Stimulated activated CD8-positive, alpha-beta memory T cell treated with anti-CD3 and anti-CD28 coated beads, Interleukin-2, amount 100 ng/mL, for 48 hours (primary cell): ENCODE results near the gene CDC25B.
"Not testable (repeated sequence)": the region's sequence is repeated elsewhere in the genome, so short reads cannot be mapped to it uniquely, and the experiment has no call there.

ENCODE experiments used
- DNase-seq, 2 donors: peaks; one replicate each; pipeline ENCODE4 v3.0.0-alpha.2; 2020; ENCODE audit warnings: low read depth in 2 of 2

CDC25B gene

GRCh38 chr20:3785240-3786125, 10.6 kb upstream of the CDC25B start:
- DNase-seq = no peak

GRCh38 chr20:3786126-3786484, 10.0 kb upstream of the CDC25B start:
- DNase-seq = no peak

DNA sequence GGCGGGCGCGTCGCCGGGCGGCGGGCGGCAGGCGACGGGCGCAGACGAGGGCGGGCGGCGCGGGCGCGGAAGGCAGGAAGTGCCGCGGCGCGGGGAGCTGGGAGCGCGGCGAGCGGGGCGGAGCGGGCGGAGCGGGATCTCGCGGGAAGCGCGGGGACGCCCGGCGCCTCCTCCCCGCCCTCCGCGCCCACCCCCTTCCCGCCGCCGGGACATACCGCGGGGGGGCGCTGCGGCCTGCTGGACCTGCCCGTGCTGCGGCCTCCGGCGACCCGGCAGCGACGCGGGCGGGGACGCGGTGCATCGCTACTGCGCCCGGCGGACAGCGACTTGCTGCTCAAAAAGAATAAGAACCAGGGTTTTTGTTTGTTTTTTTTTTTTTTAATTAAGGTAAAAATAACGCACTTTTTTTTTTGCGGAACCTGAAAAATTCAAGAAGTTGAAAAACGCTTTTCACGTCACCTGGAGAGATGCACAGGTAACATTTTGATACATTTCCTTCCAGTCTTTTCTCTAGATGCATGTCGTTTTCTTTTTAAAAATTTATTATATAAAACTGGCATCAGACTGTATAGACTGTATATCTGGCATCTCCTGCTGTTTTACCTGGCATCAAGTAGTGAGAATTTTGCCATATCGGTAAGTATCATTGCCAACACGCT, 9.3 kb upstream of the CDC25B start, which contains the start of gene CENPB:
CENPB (minus strand) TSS at position 76 of the 659 bp plus-strand sequence. CDS start 257 bp downstream, outside the sequence.
- DNase-seq = peak; percentile 87 to 91

GRCh38 chr20:3787324-3788014, 8.6 kb upstream of the CDC25B start:
- no peak for DNase-seq

GRCh38 chr20:3788685-3789155, 7.4 kb upstream of the CDC25B start:
- no peak for DNase-seq

DNA sequence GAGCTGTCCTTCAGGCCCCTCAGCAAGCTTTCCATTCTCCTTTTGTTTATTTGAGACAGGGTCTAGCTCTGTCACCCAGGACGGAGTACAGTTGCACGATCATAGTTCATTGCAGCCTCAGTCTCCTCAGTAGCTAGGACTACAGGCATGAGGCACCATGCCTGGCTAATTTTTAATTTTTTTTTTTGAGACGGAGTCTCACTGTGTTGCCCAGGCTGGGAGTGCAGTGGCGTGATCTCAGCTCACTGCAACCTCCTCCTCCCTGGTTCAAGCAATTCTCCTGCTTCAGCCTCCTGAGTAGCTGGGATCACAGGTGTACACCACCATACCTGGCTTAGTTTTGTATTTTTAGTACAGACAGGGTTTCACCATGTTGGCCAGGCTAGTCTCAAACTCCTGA, 6.9 kb upstream of the CDC25B start:
- DNase-seq = not testable (repeated sequence)

DNA sequence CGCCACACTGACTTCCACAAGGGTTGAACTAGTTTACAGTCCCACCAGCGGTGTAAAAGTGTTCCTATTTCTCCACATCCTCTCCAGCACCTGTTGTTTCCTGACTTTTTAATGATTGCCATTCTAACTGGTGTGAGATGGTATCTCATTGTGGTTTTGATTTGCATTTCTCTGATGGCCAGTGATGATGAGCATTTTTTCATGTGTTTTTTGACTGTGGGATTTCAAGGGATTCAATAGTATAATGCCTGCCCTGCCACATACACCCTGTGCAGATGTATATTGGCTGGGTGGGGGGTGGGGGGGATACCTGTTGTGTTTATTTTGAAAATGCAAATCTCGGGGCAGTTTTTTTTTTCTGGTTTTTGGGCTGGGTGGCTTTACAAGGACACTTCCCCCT, 1.9 kb upstream of the CDC25B start:
- DNase-seq = not testable (repeated sequence)

GRCh38 chr20:3794701-3795420, 1.2 kb upstream of the CDC25B start:
- no peak for DNase-seq

DNA sequence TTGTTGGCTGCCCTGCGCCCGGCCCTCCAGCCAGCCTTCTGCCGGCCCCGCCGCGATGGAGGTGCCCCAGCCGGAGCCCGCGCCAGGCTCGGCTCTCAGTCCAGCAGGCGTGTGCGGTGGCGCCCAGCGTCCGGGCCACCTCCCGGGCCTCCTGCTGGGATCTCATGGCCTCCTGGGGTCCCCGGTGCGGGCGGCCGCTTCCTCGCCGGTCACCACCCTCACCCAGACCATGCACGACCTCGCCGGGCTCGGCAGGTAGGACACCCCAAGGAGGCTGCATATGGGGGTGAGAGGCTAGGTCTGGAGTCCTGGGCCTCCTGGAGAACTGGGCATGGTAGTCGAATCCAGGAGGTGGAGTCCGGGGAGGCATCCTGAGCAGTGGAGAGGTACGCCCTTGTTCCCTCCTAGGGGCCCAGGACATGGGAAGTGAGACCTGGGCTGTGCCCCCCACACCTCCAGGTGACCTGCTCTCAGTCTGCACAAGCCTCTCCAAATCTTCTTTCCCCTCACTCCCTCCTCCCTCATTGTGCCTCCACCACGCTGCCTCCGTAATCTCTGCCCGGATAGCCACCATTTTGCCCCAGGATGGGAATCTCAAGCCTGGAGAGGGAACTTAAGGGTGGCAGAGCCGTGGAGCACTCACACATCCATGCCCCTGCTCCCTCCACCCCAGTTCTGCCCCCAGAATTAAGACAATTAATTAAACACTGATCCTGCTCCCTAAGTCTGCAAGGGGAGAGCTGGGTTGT, 541 bp downstream of the CDC25B start:
- DNase-seq = no peak

DNA sequence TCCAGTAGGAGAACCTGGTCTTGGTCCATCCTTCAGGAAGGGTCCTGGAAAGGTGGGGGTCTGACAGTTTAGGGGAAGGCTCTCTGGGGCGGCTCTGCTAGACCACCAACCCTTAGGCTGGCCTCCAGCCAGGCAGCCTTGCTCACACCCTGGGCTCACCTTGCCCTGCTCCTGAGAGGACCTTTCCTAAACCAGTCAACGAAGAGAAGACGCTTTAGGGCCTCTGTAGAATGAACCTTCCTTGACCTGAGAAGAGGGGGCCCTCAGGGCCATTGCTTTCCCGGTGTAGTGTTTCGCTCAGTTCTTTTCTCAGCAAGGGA, 1.1 kb downstream of the CDC25B start:
- DNase-seq = no peak

DNA sequence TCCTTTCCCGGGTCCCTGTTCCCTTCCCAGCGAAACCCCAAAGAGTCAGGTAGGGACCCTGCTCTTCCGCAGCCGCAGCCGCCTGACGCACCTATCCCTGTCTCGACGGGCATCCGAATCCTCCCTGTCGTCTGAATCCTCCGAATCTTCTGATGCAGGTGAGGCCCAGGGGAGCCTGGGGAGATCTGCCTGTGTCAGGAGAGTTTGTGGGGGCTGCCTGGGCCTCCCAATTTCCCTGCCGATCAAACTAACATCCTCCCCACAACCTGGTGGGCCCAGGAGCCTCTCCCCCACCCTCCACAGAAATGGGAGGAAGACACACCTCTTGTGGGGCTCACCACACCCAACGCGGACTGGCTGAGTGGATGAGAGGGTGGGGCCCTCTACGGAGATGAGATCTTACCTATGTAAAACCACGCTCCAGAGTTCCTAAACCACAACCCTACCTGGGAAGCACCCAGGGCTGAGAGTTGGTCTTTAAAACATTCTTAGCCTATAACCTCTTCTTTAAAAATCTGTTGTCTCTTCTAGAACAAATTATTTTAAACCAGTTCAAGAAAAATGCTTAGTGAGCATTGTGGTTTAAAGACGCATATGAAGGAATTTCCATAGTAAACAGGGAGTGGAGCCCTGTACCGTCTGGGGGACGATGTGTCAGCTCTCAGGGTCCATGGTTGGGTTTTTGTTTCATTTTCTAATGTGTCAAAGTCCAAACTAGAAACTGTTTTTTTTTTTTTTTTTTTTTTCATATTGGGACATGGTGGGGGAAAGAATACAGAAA, 1.7 kb downstream of the CDC25B start:
- peak in 1 of 2 donors; percentile 44 for DNase-seq

DNA sequence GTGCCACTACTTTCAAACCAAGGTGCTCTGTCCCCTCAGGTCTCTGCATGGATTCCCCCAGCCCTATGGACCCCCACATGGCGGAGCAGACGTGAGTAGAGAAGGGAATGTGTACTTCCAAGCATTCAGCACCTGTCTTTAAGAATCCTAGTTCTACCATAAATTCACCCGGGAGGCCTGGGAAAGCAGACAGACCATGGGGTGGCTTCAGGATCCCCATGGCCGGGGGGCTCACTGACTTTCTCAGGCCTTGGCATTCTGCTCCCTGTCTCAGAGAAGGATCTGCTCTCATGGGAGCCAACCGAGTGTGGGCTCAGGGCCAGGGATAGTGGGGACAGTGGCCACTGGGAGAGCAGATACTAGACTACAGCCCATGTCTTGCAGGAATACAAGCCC, 2.3 kb downstream of the CDC25B start:
- no peak for DNase-seq

GRCh38 chr20:3798908-3799248, 2.8 kb downstream of the CDC25B start:
- no peak for DNase-seq

- no peak for DNase-seq
Observed at GRCh38 chr20:3800256-3800877, 4.3 kb downstream of the CDC25B start.

DNA sequence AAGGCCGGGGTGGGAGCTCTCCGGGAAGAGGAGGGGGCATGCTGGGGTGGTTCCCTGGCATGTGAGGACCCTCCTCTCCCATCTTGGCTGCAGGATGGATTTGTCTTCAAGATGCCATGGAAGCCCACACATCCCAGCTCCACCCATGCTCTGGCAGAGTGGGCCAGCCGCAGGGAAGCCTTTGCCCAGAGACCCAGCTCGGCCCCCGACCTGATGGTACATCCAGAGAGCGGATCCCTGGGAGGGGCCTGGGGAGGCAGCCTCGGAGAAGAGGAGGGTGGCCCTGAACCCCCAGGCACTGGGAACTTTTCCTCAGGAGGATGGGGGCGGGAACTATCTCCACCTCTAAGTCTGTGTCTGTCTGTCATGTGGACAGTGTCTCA, 4.8 kb downstream of the CDC25B start:
- no peak for DNase-seq

DNA sequence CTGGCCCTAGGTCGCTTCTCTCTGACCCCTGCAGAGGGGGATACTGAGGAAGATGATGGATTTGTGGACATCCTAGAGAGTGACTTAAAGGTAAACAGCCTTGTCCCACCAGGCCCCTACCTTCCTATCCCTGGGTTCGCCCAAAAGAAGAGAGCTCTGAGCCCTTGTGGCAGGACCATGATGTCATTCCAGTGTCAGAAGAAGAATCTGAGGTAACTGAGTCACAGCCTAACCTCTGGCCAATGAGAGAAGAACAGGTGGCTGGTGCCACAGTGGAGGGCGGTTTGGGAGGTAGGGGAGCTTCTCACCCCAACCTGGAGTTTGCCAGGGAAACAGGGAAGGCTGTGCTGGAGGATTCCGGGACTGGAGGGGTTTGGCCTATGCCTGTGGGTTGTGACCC, 5.2 kb downstream of the CDC25B start:
- no peak for DNase-seq

- no peak for DNase-seq
Observed at GRCh38 chr20:3801846-3802245, 5.7 kb downstream of the CDC25B start.

DNA sequence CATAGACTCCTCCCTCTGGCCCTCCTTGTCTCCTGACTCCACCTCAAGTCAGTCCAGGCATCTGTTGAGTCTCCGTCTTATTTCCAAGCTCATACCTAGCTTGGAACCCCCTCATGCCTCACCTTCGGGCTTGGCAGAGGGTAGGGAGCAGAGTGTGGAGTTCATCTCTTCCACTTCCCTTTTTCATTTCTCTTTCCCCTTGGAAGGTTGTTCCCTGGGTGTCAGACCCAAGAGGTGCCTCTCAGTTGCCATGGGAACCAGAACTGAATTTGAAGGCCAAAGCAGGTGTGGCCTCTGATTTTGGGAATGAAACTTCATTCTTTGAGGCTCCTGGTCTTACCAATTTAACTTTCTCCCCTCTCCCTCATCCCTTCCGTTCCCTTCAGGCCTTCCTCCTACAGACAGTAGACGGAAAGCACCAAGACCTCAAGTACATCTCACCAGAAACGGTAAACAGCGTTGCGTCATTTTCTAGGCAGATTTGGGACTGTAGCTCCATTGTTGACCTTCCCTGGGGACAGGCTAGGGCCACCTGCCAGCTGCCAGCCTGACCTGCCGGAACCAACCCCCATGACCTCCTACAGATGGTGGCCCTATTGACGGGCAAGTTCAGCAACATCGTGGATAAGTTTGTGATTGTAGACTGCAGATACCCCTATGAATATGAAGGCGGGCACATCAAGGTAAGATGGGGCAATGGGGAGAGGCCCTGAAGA, 6.6 kb downstream of the CDC25B start:
- DNase-seq = no peak

DNA sequence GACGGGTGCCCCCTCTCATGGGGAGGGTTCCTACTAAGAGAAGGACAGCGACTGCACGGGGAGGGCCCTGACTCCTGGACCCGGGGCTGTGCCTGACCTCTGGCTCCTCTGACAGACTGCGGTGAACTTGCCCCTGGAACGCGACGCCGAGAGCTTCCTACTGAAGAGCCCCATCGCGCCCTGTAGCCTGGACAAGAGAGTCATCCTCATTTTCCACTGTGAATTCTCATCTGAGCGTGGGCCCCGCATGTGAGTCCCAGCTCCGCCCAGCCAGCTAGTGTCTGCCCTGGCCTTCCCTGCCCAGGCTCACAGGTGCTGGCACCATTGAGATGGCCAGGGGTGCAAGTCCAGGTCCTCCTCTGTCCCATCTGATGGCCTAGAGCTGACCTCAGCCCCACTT, 7.2 kb downstream of the CDC25B start:
- no peak for DNase-seq
